ENCODE measurements around the gene GALNTL6.
"Not testable (repeated sequence)": the region's sequence is repeated elsewhere in the genome, so short reads cannot be mapped to it uniquely, and the experiment has no call there.

The GALNTL6 gene

GRCh38 chr4:172898715-172899114 is 1085.5 kb downstream of the GALNTL6 start:
- no peak for DNase-seq

GRCh38 chr4:172899861-172900260 is 1086.7 kb downstream of the GALNTL6 start:
- no peak for DNase-seq

GRCh38 chr4:172900900-172901299 is 1087.7 kb downstream of the GALNTL6 start:
- DNase-seq, result no peak

GRCh38 chr4:172912468-172912867 is 1099.3 kb downstream of the GALNTL6 start:
- not testable (repeated sequence) for DNase-seq

- DNase-seq, result not testable (repeated sequence)
These were observed 1104.2 kb downstream of the GALNTL6 start for GRCh38 chr4:172917403-172917802.

- no peak for DNase-seq
These were observed 1106.1 kb downstream of the GALNTL6 start for GRCh38 chr4:172919269-172919668.

- DNase-seq, result no peak
These were observed 1114.1 kb downstream of the GALNTL6 start for GRCh38 chr4:172927096-172927814.

- no peak for DNase-seq
These were observed 1115.1 kb downstream of the GALNTL6 start for GRCh38 chr4:172928347-172928746.

GRCh38 chr4:172938072-172938829 is 1125.0 kb downstream of the GALNTL6 start:
- no peak for DNase-seq

- no peak for DNase-seq
These were observed 1125.7 kb downstream of the GALNTL6 start for GRCh38 chr4:172938870-172939269.

- no peak for DNase-seq
These were observed 1129.6 kb downstream of the GALNTL6 start for GRCh38 chr4:172942840-172943239.

GRCh38 chr4:172945611-172946010 is 1132.4 kb downstream of the GALNTL6 start:
- no peak for DNase-seq

GRCh38 chr4:172946503-172946902 is 1133.3 kb downstream of the GALNTL6 start:
- no peak for DNase-seq

- no peak for DNase-seq
These were observed 1134.4 kb downstream of the GALNTL6 start for GRCh38 chr4:172947594-172947993.

GRCh38 chr4:172950990-172951389 is 1137.8 kb downstream of the GALNTL6 start:
- DNase-seq, result no peak

GRCh38 chr4:172951679-172952451 is 1138.7 kb downstream of the GALNTL6 start:
- DNase-seq, result no peak

- no peak for DNase-seq
These were observed 1140.8 kb downstream of the GALNTL6 start for GRCh38 chr4:172953896-172954568.

- not testable (repeated sequence) for DNase-seq
These were observed 1143.1 kb downstream of the GALNTL6 start for GRCh38 chr4:172956340-172956739.

- no peak for DNase-seq
These were observed 1144.0 kb downstream of the GALNTL6 start for GRCh38 chr4:172957216-172957615.

- DNase-seq, result no peak
These were observed 1149.6 kb downstream of the GALNTL6 start for GRCh38 chr4:172962564-172963353.

- no peak for DNase-seq
These were observed 1150.5 kb downstream of the GALNTL6 start for GRCh38 chr4:172963498-172964294.
